GM18870 (cell line): ENCODE measurements around the gene PITPNC1.
"Not testable (repeated sequence)": the region's sequence is repeated elsewhere in the genome, so short reads cannot be mapped to it uniquely, and the experiment has no call there.

Experiments
- ATAC-seq: cut with Tn5 transposase; IDR thresholded peaks from one replicate; pipeline ENCODE4 v1.9.1; 2021; ENCODE audit warnings: moderate library complexity; ENCODE audit not compliant: unreplicated experiment

Gene PITPNC1

DNA sequence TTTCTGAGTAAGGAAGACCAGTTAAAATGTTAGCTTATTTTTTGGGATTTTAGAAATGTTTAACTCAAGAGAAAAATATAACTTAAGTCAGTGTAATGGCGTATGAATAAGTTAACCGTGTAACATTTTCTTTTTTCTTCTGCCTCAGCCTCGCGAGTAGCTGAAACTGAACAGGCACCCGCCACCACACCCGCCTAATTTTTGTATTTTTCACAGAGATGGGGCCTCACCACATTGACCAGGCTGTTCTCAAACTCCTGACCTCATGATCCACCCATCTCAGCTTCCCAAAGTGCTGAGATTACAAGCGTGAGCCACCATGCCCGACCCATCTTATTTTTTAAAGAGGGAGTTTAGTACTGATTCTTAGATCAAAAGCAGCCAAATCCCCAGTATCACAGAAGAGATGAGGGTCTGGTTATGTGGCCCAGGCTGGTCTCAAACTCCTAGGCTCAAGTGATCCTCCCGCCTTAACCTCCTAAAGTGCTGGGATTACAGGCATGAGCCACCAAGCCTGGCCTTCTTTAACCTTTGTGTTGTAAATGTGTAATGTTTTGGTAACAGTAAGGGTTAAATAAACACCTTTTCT is 16.8 kb downstream of the PITPNC1 start:
- ATAC-seq: no peak

DNA sequence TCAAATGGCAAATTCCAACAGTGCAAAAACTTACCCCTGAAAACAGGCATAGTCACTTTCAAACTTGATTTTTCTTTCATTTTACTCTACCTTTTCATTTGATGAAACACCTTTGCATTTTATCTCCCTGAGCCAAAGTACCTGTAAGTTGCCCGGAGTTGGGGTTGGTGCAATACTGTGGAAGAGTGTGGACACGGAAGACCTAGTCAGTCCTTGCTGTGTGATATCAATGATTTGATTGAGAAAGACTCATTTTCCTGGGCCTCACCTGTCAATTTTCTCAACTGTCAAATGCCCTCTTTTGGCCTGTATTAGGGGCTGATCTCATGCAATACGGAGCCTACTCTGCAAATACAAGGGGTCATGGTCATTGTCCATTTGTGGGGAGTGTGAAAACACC is 22.6 kb downstream of the PITPNC1 start:
- no peak for ATAC-seq

GRCh38 chr17:67400193-67400592 is 23.1 kb downstream of the PITPNC1 start:
- no peak for ATAC-seq

DNA sequence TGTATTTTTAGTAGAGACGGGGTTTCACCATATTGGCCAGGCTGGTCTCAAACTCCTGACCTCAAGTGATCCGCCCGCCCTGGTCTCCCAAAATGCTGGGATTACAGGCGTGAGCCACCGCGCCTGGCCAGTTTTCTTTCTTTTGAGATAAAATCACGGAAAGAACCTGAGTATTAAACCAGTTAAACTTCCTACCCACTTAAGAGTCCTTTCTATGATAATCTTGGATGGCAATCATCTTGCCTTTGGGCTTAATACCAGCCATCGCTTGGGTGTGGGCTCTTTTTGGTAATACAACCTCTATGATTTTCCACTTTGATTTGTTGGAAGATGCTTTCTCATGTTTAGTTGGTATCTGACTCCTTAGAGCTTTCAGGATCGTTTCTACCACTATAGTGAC is 24.0 kb downstream of the PITPNC1 start:
- ATAC-seq: no peak

GRCh38 chr17:67401598-67402504 is 24.8 kb downstream of the PITPNC1 start:
- ATAC-seq: no peak

- ATAC-seq: no peak
Observed at GRCh38 chr17:67403065-67403464, 26.0 kb downstream of the PITPNC1 start.

GRCh38 chr17:67403483-67403882 is 26.4 kb downstream of the PITPNC1 start:
- ATAC-seq: no peak

DNA sequence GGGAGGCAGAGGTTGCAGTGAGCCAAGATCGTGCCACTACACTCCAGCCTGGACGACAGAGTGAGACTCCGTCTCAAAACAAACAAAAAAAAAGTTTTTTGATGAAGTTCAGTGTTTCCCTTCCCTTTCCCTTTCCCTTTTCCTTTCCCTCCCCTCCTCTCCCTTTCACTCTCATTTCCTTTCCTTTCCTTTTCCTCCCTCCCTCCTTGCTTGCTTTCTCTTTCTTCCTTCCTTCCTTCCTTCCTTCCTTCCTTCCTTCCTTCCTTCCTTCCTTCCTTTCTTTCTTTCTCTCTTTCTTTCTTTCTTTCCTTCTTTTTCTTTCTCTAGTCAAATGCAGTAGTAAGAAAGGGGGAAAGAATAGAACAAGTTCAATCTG is 31.4 kb downstream of the PITPNC1 start:
- ATAC-seq: not testable (repeated sequence)

GRCh38 chr17:67411397-67411796 is 34.3 kb downstream of the PITPNC1 start:
- no peak for ATAC-seq

DNA sequence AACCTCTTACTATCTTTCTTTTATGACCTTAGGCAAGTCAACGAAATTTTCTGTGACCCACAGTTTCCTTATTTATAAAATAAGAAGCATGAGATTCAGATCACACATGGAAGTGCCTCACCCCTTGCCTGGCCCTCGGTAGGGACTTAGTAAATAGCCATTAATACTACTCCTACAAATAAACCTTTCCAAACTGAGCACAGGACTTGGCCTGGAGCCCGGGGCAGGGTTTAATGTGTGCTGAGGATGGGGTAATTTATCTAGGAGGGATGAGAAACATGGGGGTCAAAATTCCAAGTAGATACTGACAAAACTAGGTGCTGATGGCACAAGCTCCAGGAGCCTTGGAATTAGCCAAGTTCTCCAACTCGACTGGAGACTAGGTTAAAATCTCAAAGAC is 35.0 kb downstream of the PITPNC1 start:
- ATAC-seq: no peak

GRCh38 chr17:67412941-67413340 is 35.9 kb downstream of the PITPNC1 start:
- ATAC-seq: no peak

- ATAC-seq: no peak
Observed at GRCh38 chr17:67413388-67413787, 36.3 kb downstream of the PITPNC1 start.

DNA sequence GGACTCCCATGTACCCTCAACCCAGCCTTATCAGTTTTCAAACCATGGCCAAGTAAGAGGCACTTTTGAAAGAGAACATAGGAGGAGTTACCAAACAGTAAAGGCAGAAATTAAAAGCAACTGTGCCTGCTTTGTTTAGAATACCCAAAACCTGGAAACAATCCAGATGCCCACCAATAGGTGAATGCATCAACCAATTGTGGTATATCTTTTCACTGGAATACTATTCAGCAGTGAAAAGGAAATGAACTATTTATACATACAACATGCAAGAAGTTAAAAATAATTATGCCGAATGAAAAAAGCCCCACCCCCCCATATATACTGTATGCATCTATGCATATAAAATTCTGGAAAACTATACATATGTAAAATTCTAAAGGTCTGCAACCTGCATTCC is 37.0 kb downstream of the PITPNC1 start:
- ATAC-seq: no peak

- no peak for ATAC-seq
Observed at GRCh38 chr17:67414559-67414958, 37.5 kb downstream of the PITPNC1 start.

- no peak for ATAC-seq
Observed at GRCh38 chr17:67415291-67415690, 38.2 kb downstream of the PITPNC1 start.

DNA sequence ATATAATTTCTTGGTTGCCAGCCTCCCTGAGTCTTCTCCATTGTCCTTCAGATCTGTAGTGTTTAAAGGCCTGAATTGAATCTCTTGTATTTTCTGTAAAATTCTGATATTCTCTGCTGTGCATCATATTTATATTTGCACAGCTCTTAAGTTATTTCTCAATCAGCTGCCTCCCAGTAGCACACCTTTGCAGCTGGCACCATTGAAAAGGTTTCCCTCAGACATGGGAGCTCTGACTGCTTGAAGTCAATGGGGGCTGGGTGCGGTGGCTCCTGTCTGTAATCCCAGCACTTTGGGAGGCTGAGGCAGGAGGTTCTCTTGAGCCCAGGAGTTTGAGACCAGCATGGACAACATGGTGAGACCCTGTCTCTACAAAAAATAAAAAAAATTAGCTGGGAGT is 40.4 kb downstream of the PITPNC1 start:
- no peak for ATAC-seq

DNA sequence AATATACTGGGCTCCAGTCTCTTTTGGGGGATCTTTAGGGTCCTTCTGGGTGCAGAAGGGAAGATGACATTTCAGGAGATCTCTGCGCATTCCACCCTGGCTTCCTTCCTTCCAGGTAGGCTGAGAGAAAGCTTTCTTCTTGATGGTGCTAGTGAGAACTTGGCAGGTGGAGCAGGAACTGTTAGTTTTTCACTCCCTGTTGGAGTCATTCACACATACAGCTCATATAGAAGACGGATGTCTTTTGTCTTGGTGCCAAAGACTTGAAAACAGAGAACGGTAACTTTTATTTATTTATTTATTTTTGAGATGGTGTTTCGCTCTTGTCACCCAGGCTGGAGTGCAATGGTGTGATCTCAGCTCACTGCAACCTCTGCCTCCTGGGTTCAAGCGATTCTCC is 43.9 kb downstream of the PITPNC1 start:
- ATAC-seq: no peak

- ATAC-seq: peak; percentile 60
Observed at GRCh38 chr17:67421869-67422273, 44.8 kb downstream of the PITPNC1 start.

- not testable (repeated sequence) for ATAC-seq
Observed at GRCh38 chr17:67422296-67422695, 45.2 kb downstream of the PITPNC1 start.

GRCh38 chr17:67422897-67423296 is 45.8 kb downstream of the PITPNC1 start:
- no peak for ATAC-seq

DNA sequence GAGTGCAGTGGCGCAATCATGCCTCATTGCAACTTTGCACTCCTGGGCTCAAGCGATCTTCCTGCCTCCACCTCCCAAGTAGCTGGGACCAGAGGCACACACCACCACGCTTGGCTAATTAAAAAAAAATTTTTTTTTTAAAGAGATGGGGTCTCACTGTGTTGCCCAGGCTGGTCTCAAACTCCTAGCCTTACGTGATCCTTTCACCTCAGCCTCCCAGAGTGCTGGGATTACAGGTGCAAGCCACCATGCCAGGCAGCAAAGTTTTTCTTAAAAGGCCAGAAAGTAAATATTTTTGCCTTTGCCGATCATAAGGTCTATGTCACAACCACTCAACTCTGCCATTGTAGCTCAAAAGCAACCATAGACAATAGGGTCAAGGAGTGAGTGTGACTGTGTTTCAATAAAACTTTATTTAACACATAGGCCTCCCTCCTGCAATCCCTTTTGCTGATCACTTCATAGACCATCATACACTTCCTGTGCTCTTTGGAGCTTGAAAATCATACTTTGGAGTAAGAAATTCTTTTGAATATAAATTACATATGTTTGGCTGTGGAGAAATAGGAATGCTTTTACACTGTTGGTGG is 48.6 kb downstream of the PITPNC1 start:
- no peak for ATAC-seq

DNA sequence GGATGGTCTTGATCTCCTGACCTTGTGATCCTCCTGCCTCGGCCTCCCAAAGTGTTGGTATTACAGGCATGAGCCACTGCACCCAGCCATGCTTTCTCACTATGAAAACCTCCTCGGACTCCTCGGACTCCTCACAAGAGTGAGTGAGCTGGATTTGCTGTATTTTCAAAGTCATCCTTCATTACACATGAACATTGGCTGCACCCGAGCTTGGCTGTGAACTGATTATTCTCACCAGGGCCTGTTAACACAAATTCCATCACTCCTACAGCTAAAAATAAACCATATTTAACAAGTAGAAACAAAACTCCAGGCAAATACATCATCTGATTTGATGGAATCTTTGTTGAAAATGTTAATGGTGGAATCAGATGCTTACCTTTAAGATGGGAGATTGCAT is 50.3 kb downstream of the PITPNC1 start:
- ATAC-seq: no peak
